Measurements from ENCODE around the gene TFAP2C. TPM values are rescaled to one million over a fixed set of nuclear protein-coding genes. Genes with fewer than 3 reads are reported as not detected.

Gene TFAP2C
- total and polyA plus RNA-seq, 10 of the 15 experiments (the other 5 are each of a cell fraction or from before 2014, with no cell fraction given) = 0.49 TPM; not detected in 9

DNA sequence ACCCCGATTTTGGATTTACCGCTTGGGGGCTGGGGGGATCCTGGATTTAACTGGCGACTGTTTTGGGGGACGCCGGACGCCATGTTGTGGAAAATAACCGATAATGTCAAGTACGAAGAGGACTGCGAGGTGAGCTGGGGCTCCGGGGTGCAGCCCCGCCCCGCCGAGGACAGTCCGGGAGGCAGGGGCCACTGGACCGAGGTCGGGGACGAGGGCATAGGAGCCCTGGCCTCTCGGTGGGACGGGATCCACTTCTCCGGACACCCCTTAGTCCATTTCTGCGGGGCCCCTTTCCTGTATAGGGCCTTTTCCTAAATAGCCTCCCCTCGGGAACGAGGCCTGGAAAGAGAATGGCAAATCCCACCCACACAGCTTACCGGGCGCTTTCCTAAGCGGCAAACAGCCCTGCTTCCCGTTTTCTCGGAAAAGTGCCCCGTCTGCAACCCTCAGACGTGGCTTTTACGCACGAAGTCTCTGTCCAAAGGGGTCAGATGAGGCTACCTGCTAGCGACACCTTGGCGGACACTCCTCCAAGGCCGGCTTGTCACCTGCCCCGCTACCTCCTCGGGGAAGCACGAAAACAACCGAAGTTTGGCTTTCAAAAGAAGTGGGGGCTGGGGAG, 469 bp downstream of the TFAP2C start (continued):
- TF ChIP-seq, protein P1, sequence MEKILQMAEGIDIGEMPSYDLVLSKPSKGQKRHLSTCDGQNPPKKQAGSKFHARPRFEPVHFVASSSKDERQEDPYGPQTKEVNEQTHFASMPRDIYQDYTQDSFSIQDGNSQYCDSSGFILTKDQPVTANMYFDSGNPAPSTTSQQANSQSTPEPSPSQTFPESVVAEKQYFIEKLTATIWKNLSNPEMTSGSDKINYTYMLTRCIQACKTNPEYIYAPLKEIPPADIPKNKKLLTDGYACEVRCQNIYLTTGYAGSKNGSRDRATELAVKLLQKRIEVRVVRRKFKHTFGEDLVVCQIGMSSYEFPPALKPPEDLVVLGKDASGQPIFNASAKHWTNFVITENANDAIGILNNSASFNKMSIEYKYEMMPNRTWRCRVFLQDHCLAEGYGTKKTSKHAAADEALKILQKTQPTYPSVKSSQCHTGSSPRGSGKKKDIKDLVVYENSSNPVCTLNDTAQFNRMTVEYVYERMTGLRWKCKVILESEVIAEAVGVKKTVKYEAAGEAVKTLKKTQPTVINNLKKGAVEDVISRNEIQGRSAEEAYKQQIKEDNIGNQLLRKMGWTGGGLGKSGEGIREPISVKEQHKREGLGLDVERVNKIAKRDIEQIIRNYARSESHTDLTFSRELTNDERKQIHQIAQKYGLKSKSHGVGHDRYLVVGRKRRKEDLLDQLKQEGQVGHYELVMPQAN (conservative IDR thresholded peaks at IDR 0.05) = no peak

DNA sequence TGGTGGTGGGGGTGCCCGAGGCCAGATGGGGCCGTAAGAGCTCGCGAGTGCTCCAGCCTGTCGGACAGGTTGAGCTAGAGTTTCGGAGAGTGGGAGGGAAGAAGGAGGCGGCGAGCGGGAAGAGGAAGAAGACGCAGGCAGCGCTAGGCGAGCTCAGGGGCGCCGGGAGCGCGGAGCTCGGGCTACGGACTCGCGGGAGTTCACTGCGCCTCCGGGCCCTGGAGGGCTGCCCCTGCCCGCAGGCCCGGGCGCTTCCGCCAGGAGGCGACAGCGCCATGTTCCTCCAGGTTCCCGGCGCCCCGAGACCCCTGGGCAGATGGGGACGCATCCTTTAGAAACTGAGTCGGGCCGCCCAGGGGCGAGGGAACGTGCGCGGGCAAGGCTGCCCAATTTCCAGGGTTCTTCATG, 984 bp downstream of the TFAP2C start:
- Histone ChIP-seq H3K9me3 (replicated peaks; ENCODE audit: control insufficient read depth, insufficient read depth, low read length) (no peaks in the 10 kb centered on the region), H3K4me2 (ENCODE audit: control insufficient read depth, insufficient read depth) (no peak overlapping the region), H2AFZ (ENCODE audit: control insufficient read depth, low read depth, low read length) (no peak overlapping the region), H3K27ac (ENCODE audit: control insufficient read depth, insufficient read depth) (no peak overlapping the region), H3K27me3 (replicated peaks in 1 of 2; ENCODE audit: control insufficient read depth in 2 of 2, insufficient read depth in 2 of 2, low read length in 1 of 2) (peaks cover 14 to 23% of the 10 kb centered on the region in 2 experiments), H3K79me2 (ENCODE audit: control insufficient read depth, insufficient read depth, low read length) (no peaks in the 10 kb centered on the region), H4K20me1 (ENCODE audit: control insufficient read depth, insufficient read depth) (no peaks in the 10 kb centered on the region), H3K4me1 (ENCODE audit: control insufficient read depth, insufficient read depth, low read length) (no peaks in the 10 kb centered on the region), H3K36me3 (ENCODE audit: control insufficient read depth in 2 of 2, insufficient read depth in 2 of 2, low read length in 1 of 2) (no peaks in the 10 kb centered on the region), H3K4me3 (no peak overlapping the region), H3K9ac (ENCODE audit: control insufficient read depth, insufficient read depth, low read length) (no peak overlapping the region)
- CTCF ChIA-PET = no interaction called here
- no TSS peak for BruUV-seq (replicated peaks)
- RAD21 ChIA-PET (ENCODE audit: unreplicated experiment) = no interaction called here
- FAIRE-seq (no peak), DNase-seq (ENCODE audit: low read depth, low spot score) (no peak), ATAC-seq (peak; percentile 31; the same call in 2 of the 3 replicates)
- WGBS (ENCODE audit: insufficient coverage, insufficient replicate concordance, low lambda C conversion rate, missing lambda C conversion rate) = 18% methylated on average over 16 of the region's 38 CpGs
- in situ Hi-C loops (cut with MboI) (no loop called here), intact Hi-C loops (cut with micrococcal nuclease; ENCODE audit: unreplicated experiment) (no loop called here)
- TF ChIP-seq, protein P2, sequence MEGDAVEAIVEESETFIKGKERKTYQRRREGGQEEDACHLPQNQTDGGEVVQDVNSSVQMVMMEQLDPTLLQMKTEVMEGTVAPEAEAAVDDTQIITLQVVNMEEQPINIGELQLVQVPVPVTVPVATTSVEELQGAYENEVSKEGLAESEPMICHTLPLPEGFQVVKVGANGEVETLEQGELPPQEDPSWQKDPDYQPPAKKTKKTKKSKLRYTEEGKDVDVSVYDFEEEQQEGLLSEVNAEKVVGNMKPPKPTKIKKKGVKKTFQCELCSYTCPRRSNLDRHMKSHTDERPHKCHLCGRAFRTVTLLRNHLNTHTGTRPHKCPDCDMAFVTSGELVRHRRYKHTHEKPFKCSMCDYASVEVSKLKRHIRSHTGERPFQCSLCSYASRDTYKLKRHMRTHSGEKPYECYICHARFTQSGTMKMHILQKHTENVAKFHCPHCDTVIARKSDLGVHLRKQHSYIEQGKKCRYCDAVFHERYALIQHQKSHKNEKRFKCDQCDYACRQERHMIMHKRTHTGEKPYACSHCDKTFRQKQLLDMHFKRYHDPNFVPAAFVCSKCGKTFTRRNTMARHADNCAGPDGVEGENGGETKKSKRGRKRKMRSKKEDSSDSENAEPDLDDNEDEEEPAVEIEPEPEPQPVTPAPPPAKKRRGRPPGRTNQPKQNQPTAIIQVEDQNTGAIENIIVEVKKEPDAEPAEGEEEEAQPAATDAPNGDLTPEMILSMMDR (IDR thresholded peaks at IDR 0.05 in 2 of 3, conservative IDR thresholded peaks at IDR 0.05 in 1 of 3; ENCODE audit: control insufficient read depth in 2 of 3, extremely low read depth in 1 of 3, insufficient read depth in 1 of 3, low read depth in 3 of 3, low read length in 3 of 3) = peak; percentile 4 to 18 (median 10); a peak in 2 of 6 replicates
- TF ChIP-seq SMARCA5 (IDR thresholded peaks at IDR 0.05) = no peak
- POLR2A ChIA-PET = no interaction called here
- SMC1A ChIA-PET (ENCODE audit: uncharacterized antibody, unreplicated experiment) = no interaction called here

All from GM12878 (cell line).